Uterus (tissue), 4 donors: ENCODE data around the gene HEBP1. TPM values are rescaled to one million over a fixed set of nuclear protein-coding genes. Genes with fewer than 3 reads are reported as not detected.

Experiments used
- DNase-seq, 2 donors: peaks; one replicate each; pipeline ENCODE4 v3.0.0-alpha.2; 2019 to 2020
- H3K27ac ChIP-seq, 2 donors: fragments of 200-600 bp; sonication (generic); 1 replicate in 1 of 2; 2 replicates in 1 of 2; pipeline ENCODE4 v1.5.1; 2016 to 2018
- H3K27me3 ChIP-seq, 2 donors: fragments of 200-600 bp; sonication (generic); one replicate each; pipeline ENCODE4 v1.5.1; 2018 to 2019; ENCODE audit warnings: control low read depth in 1 of 2
- H3K36me3 ChIP-seq, 2 donors: fragments of 200-600 bp; sonication (generic); one replicate each; pipeline ENCODE4 v1.5.1; 2019; ENCODE audit warnings: control low read depth in 1 of 2
- H3K4me1 ChIP-seq, 2 donors: fragments of 200-600 bp; sonication (generic); one replicate each; pipeline ENCODE4 v1.5.1; 2018 to 2019; ENCODE audit warnings: control low read depth in 1 of 2
- H3K4me3 ChIP-seq, 2 donors: fragments of 200-600 bp; sonication (generic); 1 replicate in 1 of 2; 2 replicates in 1 of 2; pipeline ENCODE4 v1.5.1; 2018 to 2019; ENCODE audit warnings: mild to moderate bottlenecking in 1 of 2
- H3K9me3 ChIP-seq, 2 donors: fragments of 200-600 bp; sonication (generic); one replicate each; pipeline ENCODE4 v1.5.1; 2019; ENCODE audit warnings: control low read depth in 1 of 2
- POLR2A ChIP-seq, 2 donors: fragments of 450-650 bp; IDR thresholded peaks; one replicate each; pipeline ENCODE4 v1.6.1; 2016; ENCODE audit warnings: antibody characterized with exemption in 2 of 2, mild to moderate bottlenecking in 1 of 2, moderate library complexity in 1 of 2
- intact Hi-C: fragments of 100-400 bp; cut with DNase I; formaldehyde crosslinking; loops from one replicate; pipeline ENCODE4 v1.15.1; 2023; ENCODE audit warnings: low total_unique reads
- total RNA-seq, 4 donors: library from RNA; depleted of rRNA in 3 of 4; stranded (reverse); fragments of >200 nt in 3 of 4; gene quantifications; one replicate each; pipeline versions ENCODE4 v1.1.0 to v1.2.4, GENCODE V29; 2014 to 2023
- TF ChIP-seq, protein P1 (sequence below), 4 experiments: fragments of 200-600 bp in 2 of 4; fragments of 450-650 bp in 2 of 4; sonication (generic) in 2 of 4; IDR thresholded peaks; one replicate each; pipeline ENCODE4 v1.5.1; 2016 to 2019; ENCODE audit warnings: antibody characterized with exemption in 4 of 4, mild to moderate bottlenecking in 2 of 4, moderate library complexity in 1 of 4
- donor health status: DM: yes; HTN: yes; CAD: no.

Gene HEBP1
- total RNA-seq, 4 donors from 2014 or later, result 10.5 to 64.4 (median 40.9) TPM

DNA sequence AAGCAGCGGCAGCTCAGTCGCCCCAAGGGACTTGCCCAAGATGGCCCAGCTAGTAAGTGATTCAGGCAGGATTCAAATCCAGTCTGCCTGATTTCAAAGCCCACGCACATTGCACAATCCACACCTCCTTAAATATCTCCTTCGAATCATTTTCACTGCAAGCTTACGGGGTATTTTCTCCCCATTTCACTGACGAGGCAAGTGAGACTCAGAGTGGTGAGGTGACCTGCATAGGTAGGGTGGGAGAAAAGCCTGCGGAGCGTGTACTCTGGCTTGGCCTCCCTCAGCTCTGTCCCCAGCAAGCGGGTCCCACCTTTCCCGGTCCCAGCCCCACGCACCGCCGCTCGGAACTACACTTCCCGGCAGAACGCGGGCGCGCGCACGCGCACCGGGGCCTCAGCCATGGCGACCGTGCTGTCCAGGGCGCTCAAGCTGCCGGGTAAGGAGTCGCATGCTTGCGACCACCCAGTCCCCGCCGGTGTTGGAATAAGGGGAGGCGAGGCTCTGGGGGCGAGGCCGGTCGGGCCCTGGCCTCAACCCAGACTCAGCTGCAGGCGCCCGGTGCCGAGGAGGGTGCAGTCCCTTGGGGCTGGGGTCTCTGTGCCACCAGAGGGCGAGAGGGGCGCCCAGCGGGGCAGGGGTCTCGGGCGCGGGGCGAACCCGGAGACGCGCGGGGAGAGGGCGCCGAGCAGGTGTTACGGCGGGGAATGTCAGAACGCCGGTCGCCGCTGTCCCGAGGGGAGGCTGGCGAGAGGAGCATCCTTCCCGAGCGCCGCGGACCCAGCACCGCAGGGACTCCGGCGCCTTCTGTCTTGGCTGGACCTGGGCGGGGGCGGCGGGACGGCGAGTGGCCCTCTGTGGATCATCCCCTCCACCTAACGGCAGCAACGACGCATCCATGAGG, 44.2 kb upstream of the HEBP1 start, which contains the start of gene FAM234B:
FAM234B (plus strand) TSS at position 380 of the 904 bp plus-strand sequence; CDS start at position 403, 23 bp downstream.
- peak within 1 kb of the TSS; percentile 74 to 85 for H3K4me3 ChIP-seq
- H3K27ac ChIP-seq, result peak within 1 kb of the TSS; percentile 41 to 61
- peak; percentile 69 to 84 for DNase-seq
- intact Hi-C loops, result no loop called here
- H3K9me3 ChIP-seq, result no peaks in the 10 kb centered on the region
- H3K36me3 ChIP-seq, result no peaks in the 10 kb centered on the region
- H3K4me1 ChIP-seq, result no peaks in the 10 kb centered on the region
- H3K27me3 ChIP-seq, result no peaks in the 10 kb centered on the region
- TF ChIP-seq, protein P1, sequence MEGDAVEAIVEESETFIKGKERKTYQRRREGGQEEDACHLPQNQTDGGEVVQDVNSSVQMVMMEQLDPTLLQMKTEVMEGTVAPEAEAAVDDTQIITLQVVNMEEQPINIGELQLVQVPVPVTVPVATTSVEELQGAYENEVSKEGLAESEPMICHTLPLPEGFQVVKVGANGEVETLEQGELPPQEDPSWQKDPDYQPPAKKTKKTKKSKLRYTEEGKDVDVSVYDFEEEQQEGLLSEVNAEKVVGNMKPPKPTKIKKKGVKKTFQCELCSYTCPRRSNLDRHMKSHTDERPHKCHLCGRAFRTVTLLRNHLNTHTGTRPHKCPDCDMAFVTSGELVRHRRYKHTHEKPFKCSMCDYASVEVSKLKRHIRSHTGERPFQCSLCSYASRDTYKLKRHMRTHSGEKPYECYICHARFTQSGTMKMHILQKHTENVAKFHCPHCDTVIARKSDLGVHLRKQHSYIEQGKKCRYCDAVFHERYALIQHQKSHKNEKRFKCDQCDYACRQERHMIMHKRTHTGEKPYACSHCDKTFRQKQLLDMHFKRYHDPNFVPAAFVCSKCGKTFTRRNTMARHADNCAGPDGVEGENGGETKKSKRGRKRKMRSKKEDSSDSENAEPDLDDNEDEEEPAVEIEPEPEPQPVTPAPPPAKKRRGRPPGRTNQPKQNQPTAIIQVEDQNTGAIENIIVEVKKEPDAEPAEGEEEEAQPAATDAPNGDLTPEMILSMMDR (IDR thresholded peaks at IDR 0.05), result peak in 3 of 4 experiments; percentile 7 to 39 (median 12)
- peak in 1 of 2 donors; percentile 49 for TF ChIP-seq POLR2A (IDR thresholded peaks at IDR 0.05)

DNA sequence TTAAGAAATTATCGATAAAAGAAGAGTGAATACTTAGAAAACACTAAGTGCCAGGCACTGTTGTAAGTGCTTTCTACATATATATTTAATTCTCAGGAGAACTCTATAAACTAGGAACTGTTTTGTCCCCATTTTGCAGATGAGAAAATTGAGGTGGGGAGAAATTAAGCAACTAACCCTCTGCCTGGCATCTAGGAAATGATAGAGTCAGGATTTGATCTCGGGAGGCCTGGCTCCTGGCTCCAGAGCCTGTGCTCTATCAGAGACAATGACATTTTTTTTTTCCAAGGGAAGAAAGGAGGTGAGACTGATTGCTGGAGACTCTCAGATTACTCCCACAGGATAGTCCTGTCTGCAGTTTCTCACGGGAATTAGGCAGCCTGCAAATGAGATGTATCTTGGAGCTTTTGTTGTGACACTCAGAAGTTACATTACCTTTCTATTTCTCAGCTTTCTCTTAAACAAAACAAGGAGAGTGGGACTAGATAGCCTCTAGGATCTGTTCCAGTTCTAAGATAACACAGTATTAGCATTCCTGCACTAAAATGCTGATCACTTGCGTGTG, 42.7 kb upstream of the HEBP1 start:
- intact Hi-C loops, result no loop called here
- TF ChIP-seq, protein P1 (IDR thresholded peaks at IDR 0.05), result no peak
- TF ChIP-seq POLR2A (IDR thresholded peaks at IDR 0.05), result no peak
- no peak for DNase-seq
- Histone ChIP-seq H3K36me3 (no peaks in the 10 kb centered on the region), H3K9me3 (no peaks in the 10 kb centered on the region), H3K27ac (no peak overlapping the region), H3K4me1 (no peaks in the 10 kb centered on the region), H3K27me3 (no peaks in the 10 kb centered on the region), H3K4me3 (no peak overlapping the region)

DNA sequence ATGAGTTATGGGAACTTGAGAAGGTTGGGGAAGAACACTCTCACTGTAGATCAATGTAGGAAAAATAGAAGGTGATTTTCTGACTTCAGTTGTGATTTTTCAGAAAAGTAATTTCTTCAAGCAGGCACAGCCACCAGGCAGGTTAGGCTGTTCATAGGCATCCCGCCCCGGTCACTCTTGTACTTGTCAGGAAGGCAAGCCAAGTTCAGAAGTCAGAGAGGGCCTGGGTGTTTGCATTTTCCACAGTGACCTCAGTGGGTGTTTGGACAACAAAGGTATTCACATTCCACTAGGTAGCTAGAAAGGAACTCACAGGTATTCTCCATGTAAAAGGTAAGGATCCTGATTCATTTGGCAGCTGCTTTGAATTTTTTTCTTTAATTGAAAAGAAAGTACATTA, 41.2 kb upstream of the HEBP1 start:
- Histone ChIP-seq H3K27me3 (no peaks in the 10 kb centered on the region), H3K36me3 (no peaks in the 10 kb centered on the region), H3K9me3 (no peaks in the 10 kb centered on the region), H3K27ac (no peak overlapping the region), H3K4me1 (no peaks in the 10 kb centered on the region), H3K4me3 (no peak overlapping the region)
- DNase-seq, result no peak
- intact Hi-C loops, result no loop called here
- TF ChIP-seq, protein P1 (IDR thresholded peaks at IDR 0.05), result no peak
- no peak for TF ChIP-seq POLR2A (IDR thresholded peaks at IDR 0.05)

DNA sequence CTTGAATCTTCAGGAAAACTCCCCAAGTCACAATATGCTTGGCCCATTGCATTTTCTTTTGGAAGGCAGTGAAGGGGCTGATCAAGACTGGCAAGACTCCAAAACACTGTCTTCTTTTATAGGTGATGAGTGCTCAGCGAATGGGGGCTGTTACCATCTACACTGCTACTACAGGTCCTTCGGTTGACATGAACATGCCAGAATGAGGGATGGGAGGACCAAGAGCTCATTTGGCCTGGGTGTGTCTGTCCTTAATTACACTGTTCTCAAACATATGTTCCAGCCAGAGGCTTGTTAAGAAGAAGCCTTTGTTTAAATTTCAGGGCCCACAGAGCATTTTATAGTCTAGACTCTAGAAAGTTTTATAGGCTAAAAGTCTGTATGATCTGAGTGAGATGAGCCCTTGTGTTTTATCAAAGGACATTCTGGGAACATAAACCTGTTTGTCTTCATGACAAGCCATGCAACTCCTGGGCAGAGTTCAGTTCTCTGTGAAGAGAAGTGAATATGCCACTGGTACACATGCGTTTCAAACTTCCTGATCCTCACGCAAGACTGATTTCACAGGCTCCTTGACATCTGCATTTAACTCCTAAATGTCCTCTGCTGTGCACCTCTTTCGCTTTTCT, 39.4 kb upstream of the HEBP1 start:
- intact Hi-C loops, result no loop called here
- H3K4me1 ChIP-seq, result no peaks in the 10 kb centered on the region
- no peak for DNase-seq

More for the DNA sequence above, 39.4 kb upstream of the HEBP1 start:
- H3K27ac ChIP-seq, result no peak overlapping the region
- no peaks in the 10 kb centered on the region for H3K27me3 ChIP-seq
- H3K9me3 ChIP-seq, result no peaks in the 10 kb centered on the region
- no peaks in the 10 kb centered on the region for H3K36me3 ChIP-seq
- no peak overlapping the region for H3K4me3 ChIP-seq
- TF ChIP-seq, protein P1 (IDR thresholded peaks at IDR 0.05), result no peak
- no peak for TF ChIP-seq POLR2A (IDR thresholded peaks at IDR 0.05)
